AG04450 (cell line): ENCODE data around the gene ANHX. TPM values are rescaled to one million over a fixed set of nuclear protein-coding genes. Genes with fewer than 3 reads are reported as not detected.

Source experiments
- CTCF ChIA-PET: fragments of 300-600, 350-600 bp; formaldehyde crosslinking; extraction: SDS; loops from one replicate; lab custom pipeline; 2022; ENCODE audit warnings: antibody characterized with exemption, inconsistent platforms; lab: Charles Lee
- POLR2A ChIA-PET: fragments of 350-600 bp; formaldehyde crosslinking; extraction: SDS; loops from one replicate; lab custom pipeline; 2021; ENCODE audit warnings: antibody characterized with exemption, inconsistent platforms; lab: Yijun Ruan, JAX
- DNase-seq: peaks from one replicate; pipeline ENCODE4 v3.0.0-alpha.2; 2011; ENCODE audit warnings: low read depth, low spot score
- H3K27ac ChIP-seq: one replicate; pipeline ENCODE4 v1.5.1; 2012; ENCODE audit warnings: low read depth, low read length, control low read depth
- H3K27me3 ChIP-seq: one replicate; pipeline ENCODE4 v1.6.0; 2012; ENCODE audit warnings: low read length; ENCODE audit not compliant: control insufficient read depth, insufficient read depth
- H3K4me3 ChIP-seq: 2 replicates; pipeline ENCODE4 v1.5.1; 2011; ENCODE audit warnings: mild to moderate bottlenecking, low read depth, low read length, control low read depth
- H3K9me3 ChIP-seq: 2 replicates; pipeline ENCODE4 v1.5.1; 2012; ENCODE audit warnings: low read length; ENCODE audit not compliant: control insufficient read depth, insufficient read depth
- polyA plus RNA-seq: library from polyadenylated mRNA; depleted of rRNA; stranded (reverse); fragments of >200 nt; gene quantifications from 2 replicates; pipeline ENCODE4 v1.2.3, GENCODE V29; 2011
- TF ChIP-seq, protein P1 (sequence below): IDR thresholded peaks from 2 replicates; pipeline ENCODE4 v1.5.1; 2011; ENCODE audit warnings: low read depth, low read length, control low read depth, inconsistent platforms

Gene ANHX
- polyA plus RNA-seq, 1 experiment: not detected

DNA sequence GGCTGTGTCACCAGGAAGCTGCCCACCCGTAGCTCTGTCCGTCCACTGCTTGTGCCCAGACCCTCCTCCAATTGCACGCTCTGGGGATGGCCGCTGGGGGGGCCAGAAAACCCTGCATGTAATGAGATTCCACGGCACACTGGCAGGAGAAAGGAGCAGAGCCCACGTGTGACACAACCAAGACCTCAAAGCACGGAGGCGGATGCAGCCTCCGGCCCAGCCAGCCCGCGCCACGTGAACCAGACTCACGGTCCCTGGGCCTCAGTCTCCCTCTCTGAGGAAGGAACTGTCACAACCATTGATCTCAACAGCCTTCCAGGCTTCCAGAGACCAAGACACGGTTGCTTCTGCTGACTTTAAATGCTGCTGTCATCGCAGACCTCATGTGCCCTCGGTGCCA, 14.4 kb downstream of the ANHX start:
- H3K4me3 ChIP-seq: no peak overlapping the region
- TF ChIP-seq, protein P1, sequence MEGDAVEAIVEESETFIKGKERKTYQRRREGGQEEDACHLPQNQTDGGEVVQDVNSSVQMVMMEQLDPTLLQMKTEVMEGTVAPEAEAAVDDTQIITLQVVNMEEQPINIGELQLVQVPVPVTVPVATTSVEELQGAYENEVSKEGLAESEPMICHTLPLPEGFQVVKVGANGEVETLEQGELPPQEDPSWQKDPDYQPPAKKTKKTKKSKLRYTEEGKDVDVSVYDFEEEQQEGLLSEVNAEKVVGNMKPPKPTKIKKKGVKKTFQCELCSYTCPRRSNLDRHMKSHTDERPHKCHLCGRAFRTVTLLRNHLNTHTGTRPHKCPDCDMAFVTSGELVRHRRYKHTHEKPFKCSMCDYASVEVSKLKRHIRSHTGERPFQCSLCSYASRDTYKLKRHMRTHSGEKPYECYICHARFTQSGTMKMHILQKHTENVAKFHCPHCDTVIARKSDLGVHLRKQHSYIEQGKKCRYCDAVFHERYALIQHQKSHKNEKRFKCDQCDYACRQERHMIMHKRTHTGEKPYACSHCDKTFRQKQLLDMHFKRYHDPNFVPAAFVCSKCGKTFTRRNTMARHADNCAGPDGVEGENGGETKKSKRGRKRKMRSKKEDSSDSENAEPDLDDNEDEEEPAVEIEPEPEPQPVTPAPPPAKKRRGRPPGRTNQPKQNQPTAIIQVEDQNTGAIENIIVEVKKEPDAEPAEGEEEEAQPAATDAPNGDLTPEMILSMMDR: no peak
- CTCF ChIA-PET: no interaction called here
- H3K27ac ChIP-seq: no peak overlapping the region
- POLR2A ChIA-PET: no interaction called here
- peaks cover 81% of the 10 kb centered on the region for H3K9me3 ChIP-seq
- no peaks in the 10 kb centered on the region for H3K27me3 ChIP-seq
- DNase-seq: no peak

DNA sequence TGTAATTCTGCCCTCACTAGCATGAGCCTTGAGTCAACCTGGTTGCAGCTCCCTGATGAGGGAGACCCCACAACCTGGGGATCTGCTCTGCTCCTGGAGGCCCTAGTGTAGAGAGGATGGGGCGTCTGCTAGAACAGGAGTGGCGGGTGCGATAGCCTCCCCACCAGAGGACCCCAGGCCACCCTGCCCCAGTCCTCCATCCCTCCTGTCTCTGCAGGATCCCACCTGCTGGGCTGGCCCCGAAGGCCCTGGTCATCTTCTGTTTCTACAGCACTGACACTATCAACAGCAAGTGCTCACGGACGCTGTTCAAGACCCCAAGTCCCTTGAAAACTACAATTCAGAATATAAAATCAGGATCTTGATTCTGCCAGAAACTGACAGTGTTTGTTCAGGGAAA, 15.2 kb downstream of the ANHX start:
- TF ChIP-seq, protein P1: no peak
- CTCF ChIA-PET: no interaction called here
- POLR2A ChIA-PET: no interaction called here
- no peak for DNase-seq
- no peaks in the 10 kb centered on the region for H3K27me3 ChIP-seq
- peaks cover 79% of the 10 kb centered on the region for H3K9me3 ChIP-seq
- no peak overlapping the region for H3K4me3 ChIP-seq
- H3K27ac ChIP-seq: no peak overlapping the region

DNA sequence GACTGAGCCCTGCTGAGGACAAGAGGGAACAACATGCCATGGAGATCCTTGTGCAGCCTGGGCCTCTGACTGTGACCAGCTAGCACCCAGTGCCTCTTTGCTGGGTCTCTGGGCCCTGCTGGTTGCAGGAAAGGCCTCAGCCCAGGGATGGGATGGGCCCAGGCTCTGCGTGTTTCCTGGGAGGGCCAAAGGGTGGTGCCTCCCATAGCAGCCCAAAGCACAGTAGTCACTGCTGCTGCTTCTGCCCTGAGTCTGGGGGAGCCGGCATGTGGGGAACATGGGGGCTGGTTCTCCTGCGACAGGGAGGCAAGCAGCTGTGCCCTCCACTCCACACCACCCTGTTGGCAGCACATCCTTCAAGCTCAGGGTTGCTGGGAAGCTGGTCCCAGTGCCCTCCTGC, 18.5 kb downstream of the ANHX start:
- H3K27me3 ChIP-seq: no peaks in the 10 kb centered on the region
- no peak for DNase-seq
- no peak overlapping the region for H3K27ac ChIP-seq
- ChIA-PET CTCF (no interaction called here), POLR2A (no interaction called here)
- H3K4me3 ChIP-seq: no peak overlapping the region
- H3K9me3 ChIP-seq: peaks cover 88% of the 10 kb centered on the region
- TF ChIP-seq, protein P1: no peak

DNA sequence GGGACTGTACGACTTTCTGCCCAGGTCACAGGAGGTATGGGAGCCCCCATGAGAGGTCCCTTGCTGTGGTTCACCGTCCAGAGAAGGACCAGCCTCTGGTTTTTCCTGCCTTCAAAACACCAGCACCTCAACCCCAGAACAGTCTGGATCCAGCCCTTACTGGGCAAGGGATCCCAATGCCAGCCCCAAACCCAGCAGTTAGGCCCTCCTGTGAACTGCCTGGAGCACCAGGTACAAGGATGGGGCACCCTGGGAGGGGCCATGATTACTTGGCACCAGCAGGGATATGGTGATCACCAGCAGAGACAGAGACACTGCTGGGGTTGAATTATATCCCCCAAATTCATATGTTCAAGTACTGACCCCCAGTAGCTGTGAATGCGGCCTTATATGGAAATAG, 20.0 kb downstream of the ANHX start:
- Histone ChIP-seq H3K27ac (no peak overlapping the region), H3K4me3 (no peak overlapping the region), H3K9me3 (peaks cover 80% of the 10 kb centered on the region), H3K27me3 (no peaks in the 10 kb centered on the region)
- ChIA-PET POLR2A (no interaction called here), CTCF (no interaction called here)
- no peak for DNase-seq
- TF ChIP-seq, protein P1: no peak

DNA sequence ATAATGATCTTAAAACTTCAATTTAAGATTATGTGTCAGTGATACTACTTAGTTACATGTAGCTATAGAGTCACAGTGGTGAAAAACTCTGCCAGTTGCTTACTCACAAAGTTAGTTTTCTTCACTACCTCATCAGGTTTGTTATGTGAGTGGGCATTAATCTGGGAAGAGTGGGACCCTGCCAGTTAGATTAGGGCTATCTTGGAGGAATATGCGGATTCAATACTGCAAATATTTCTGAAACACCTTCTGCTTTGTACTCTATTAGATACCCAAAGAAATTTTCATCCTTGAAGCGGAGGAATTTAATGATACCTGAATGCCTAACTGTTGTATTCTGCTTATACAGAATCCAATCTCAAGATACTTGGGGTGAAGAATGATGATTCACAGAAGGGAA, 29.3 kb downstream of the ANHX start:
- Histone ChIP-seq H3K27ac (no peak overlapping the region), H3K9me3 (peaks cover 59% of the 10 kb centered on the region), H3K27me3 (no peaks in the 10 kb centered on the region), H3K4me3 (no peak overlapping the region)
- ChIA-PET CTCF (no interaction called here), POLR2A (no interaction called here)
- TF ChIP-seq, protein P1: no peak
- DNase-seq: no peak
